SK-N-SH treated with all-trans-retinoic acid at 6 μM for 48 hours (cell line): Measurements from ENCODE around the gene SPACA6.

Source experiments
- ATAC-seq: fragments of 200-7000 bp; cut with Tn5 transposase; 3 replicates; pipeline ENCODE4 v1.9.1; 2020; ENCODE audit warnings: mild to moderate bottlenecking, moderate library complexity
- ARNTL ChIP-seq: fragments of 450-650 bp; formaldehyde crosslinking; IDR thresholded peaks from 2 replicates; pipeline ENCODE4 v1.5.0; 2020; ENCODE audit warnings: low read depth, mild to moderate bottlenecking, moderate library complexity, borderline replicate concordance
- BACH2 ChIP-seq: fragments of 250-450 bp; sonication (Bioruptor Pico); IDR thresholded peaks from 2 replicates; pipeline ENCODE4 v1.9.0; 2021; ENCODE audit warnings: mild to moderate bottlenecking, borderline replicate concordance
- CSDC2 ChIP-seq: fragments of 250-450 bp; sonication (Bioruptor Pico); IDR thresholded peaks from 2 replicates; pipeline ENCODE4 v1.5.0; 2020; ENCODE audit warnings: mild to moderate bottlenecking, moderate library complexity
- ESRRG ChIP-seq: fragments of 250-450 bp; sonication (Bioruptor Pico); IDR thresholded peaks from 2 replicates; pipeline ENCODE4 v1.6.1; 2021; ENCODE audit warnings: mild to moderate bottlenecking
- GLIS3 ChIP-seq: fragments of 250-450 bp; sonication (Bioruptor Pico); IDR thresholded peaks from 2 replicates; pipeline ENCODE4 v1.5.0; 2020; ENCODE audit warnings: mild to moderate bottlenecking, moderate library complexity
- ISL1 ChIP-seq: fragments of 250-450 bp; sonication (Bioruptor Pico); IDR thresholded peaks from 2 replicates; pipeline ENCODE4 v2.1.2; 2022; ENCODE audit warnings: mild to moderate bottlenecking, moderate library complexity
- OSR1 ChIP-seq: fragments of 250-450 bp; sonication (Bioruptor Pico); IDR thresholded peaks from 2 replicates; pipeline ENCODE4 v1.8.0; 2022; ENCODE audit warnings: moderate library complexity, mild to moderate bottlenecking, inconsistent platforms
- PPARA ChIP-seq: fragments of 250-450 bp; sonication (Bioruptor Pico); IDR thresholded peaks from 2 replicates; pipeline ENCODE4 v1.5.0; 2020; ENCODE audit warnings: mild to moderate bottlenecking, borderline replicate concordance
- RARB ChIP-seq: fragments of 250-450 bp; sonication (Bioruptor Pico); IDR thresholded peaks from 2 replicates; pipeline ENCODE4 v1.8.0; 2021; ENCODE audit warnings: mild to moderate bottlenecking, moderate library complexity
- SNAI2 ChIP-seq: fragments of 250-450 bp; sonication (Bioruptor Pico); IDR thresholded peaks from 2 replicates; pipeline ENCODE4 v1.5.0; 2020; ENCODE audit warnings: mild to moderate bottlenecking, moderate library complexity
- TOX ChIP-seq: fragments of 250-450 bp; sonication (Bioruptor Pico); IDR thresholded peaks from 2 replicates; pipeline ENCODE4 v1.8.0; 2021; ENCODE audit warnings: mild to moderate bottlenecking, moderate library complexity, borderline replicate concordance
- ZC3H10 ChIP-seq: fragments of 250-450 bp; sonication (Bioruptor Pico); IDR thresholded peaks from 2 replicates; pipeline ENCODE4 v1.5.1; 2021; ENCODE audit warnings: mild to moderate bottlenecking, moderate library complexity
- ZFP3 ChIP-seq: fragments of 250-450 bp; sonication (Bioruptor Pico); IDR thresholded peaks from 2 replicates; pipeline ENCODE4 v1.5.0; 2020; ENCODE audit warnings: mild to moderate bottlenecking, moderate library complexity
- ZFP30 ChIP-seq: fragments of 450-650 bp; formaldehyde crosslinking; IDR thresholded peaks from 2 replicates; pipeline ENCODE4 v1.5.0; 2022; ENCODE audit warnings: mild to moderate bottlenecking, moderate library complexity
- ZNF565 ChIP-seq: fragments of 450-650 bp; formaldehyde crosslinking; conservative IDR thresholded peaks from 2 replicates; pipeline ENCODE4 v1.5.0; 2020; ENCODE audit warnings: low read depth, mild to moderate bottlenecking, moderate library complexity
- ZNF70 ChIP-seq: fragments of 450-650 bp; formaldehyde crosslinking; IDR thresholded peaks from 2 replicates; pipeline ENCODE4 v1.5.0; 2020; ENCODE audit warnings: mild to moderate bottlenecking, moderate library complexity
- ZNF8 ChIP-seq: fragments of 450-650 bp; formaldehyde crosslinking; IDR thresholded peaks from 2 replicates; pipeline ENCODE4 v1.5.0; 2020; ENCODE audit warnings: mild to moderate bottlenecking, moderate library complexity
- TF ChIP-seq, protein P1 (sequence below): fragments of 250-450 bp; sonication (Bioruptor Pico); IDR thresholded peaks from 2 replicates; pipeline ENCODE4 v1.8.0; 2020; ENCODE audit warnings: mild to moderate bottlenecking, moderate library complexity, borderline replicate concordance
- TF ChIP-seq, protein P2 (sequence below): fragments of 250-450 bp; sonication (Bioruptor Pico); IDR thresholded peaks from 2 replicates; pipeline ENCODE4 v1.5.0; 2020; ENCODE audit warnings: mild to moderate bottlenecking, moderate library complexity
- TF ChIP-seq, protein P3 (sequence below): fragments of 250-450 bp; sonication (Bioruptor Pico); IDR thresholded peaks from 2 replicates; pipeline ENCODE4 v1.8.0; 2021; ENCODE audit warnings: low read depth, mild to moderate bottlenecking, moderate library complexity, borderline replicate concordance

Gene SPACA6

DNA sequence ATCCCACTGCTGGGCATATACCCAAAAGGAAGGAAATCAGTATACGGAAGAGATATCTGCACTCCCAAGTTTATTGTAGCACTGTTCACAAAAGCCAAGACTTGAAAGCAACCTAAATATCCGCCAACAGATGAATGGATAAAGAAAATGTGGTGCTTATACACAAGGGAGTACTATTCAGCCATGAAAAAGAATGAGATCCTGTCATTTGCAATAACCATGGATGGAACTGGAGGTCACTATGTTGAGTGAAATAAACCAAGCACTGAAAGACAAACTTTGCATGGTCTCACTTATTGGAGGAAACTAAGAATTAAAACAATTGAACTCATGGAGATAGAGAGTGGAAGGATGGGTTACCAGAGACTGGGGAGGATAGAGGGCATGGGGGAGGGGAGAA is 40.0 kb upstream of the SPACA6 start:
- ATAC-seq: no peak
- no peak for TF ChIP-seq ARNTL
- TF ChIP-seq ZNF8 (CRISPR knock-in tag): no peak
- no peak for TF ChIP-seq PPARA

DNA sequence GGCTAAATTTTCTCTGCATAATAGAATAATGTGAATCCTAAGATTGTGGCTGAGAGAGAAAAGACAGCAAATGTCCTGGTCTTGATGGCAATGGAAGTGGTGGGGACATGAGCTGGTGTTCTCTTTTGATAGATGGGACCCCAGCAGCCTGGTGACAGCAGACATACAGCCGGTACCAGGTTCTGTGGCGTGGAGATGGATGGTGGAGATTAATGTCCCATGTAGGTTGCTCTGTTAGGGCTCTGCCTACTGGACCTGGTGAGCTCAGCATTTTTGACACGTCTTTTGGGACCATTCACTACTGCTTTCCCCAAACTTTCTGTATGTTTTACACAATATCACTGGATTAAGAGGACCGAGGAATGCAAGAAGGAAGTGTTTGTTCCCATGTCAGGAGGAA is 38.3 kb upstream of the SPACA6 start:
- no peak for ATAC-seq
- TF ChIP-seq ISL1 (CRISPR knock-in tag): no peak

DNA sequence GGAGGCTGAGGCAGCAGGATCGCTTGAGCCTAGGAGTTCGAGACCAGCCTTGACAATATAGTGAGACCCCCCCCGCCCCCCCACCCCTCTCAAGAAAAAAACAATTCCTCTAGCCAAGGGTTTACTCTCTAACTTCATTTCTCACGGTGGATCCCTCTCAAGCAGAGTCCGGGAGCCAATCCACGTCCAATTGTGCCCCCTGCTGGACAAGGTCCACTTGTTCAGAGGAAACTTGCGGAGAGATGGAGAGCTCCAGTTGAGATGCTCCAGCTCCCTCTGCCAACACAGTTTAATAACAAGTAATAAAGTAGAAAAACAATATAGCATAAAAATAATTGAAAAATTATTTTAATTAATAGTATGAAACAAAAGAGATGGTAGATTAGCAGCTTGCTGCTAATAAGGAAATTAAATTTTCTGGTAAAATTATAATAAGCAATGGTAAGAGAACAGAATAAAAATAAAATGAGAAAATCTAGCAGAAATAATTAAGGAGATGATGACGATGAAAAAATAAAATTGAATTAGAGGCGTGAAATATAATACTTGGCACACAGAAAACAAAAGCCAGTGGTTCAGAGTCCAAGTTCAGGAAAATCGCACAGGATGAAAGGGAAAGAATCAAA is 32.0 kb upstream of the SPACA6 start:
- ATAC-seq: peak; percentile 90

DNA sequence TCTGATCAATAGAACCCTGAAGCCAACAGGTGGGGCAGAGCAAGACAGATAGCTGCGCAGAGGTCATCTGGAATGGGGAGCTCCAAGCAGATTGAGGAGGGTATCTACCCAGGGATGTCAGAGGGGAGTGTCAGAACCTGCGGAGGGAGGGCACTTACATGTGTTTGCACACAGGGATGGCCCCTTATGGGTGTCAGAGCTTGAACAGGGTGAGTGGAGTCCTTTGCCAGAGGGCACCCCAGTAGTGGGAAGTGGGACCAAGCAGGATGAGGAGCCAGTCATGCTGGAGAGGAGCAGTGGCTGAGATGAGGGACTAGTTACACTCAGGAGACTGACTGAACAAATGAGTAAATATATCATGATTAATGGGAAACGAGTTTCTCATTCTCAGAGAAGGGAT is 29.5 kb upstream of the SPACA6 start:
- no peak for ATAC-seq
- TF ChIP-seq ZC3H10: no peak
- TF ChIP-seq GLIS3 (CRISPR knock-in tag): no peak
- TF ChIP-seq, protein P1, sequence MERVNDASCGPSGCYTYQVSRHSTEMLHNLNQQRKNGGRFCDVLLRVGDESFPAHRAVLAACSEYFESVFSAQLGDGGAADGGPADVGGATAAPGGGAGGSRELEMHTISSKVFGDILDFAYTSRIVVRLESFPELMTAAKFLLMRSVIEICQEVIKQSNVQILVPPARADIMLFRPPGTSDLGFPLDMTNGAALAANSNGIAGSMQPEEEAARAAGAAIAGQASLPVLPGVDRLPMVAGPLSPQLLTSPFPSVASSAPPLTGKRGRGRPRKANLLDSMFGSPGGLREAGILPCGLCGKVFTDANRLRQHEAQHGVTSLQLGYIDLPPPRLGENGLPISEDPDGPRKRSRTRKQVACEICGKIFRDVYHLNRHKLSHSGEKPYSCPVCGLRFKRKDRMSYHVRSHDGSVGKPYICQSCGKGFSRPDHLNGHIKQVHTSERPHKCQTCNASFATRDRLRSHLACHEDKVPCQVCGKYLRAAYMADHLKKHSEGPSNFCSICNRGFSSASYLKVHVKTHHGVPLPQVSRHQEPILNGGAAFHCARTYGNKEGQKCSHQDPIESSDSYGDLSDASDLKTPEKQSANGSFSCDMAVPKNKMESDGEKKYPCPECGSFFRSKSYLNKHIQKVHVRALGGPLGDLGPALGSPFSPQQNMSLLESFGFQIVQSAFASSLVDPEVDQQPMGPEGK (CRISPR knock-in tag): no peak
- no peak for TF ChIP-seq RARB (CRISPR knock-in tag)
- no peak for TF ChIP-seq OSR1 (CRISPR knock-in tag)
- no peak for TF ChIP-seq ZFP3
- no peak for TF ChIP-seq ZNF70 (CRISPR knock-in tag)
- no peak for TF ChIP-seq ARNTL
- no peak for TF ChIP-seq ZNF565 (CRISPR knock-in tag)
- no peak for TF ChIP-seq PPARA
- TF ChIP-seq, protein P2, sequence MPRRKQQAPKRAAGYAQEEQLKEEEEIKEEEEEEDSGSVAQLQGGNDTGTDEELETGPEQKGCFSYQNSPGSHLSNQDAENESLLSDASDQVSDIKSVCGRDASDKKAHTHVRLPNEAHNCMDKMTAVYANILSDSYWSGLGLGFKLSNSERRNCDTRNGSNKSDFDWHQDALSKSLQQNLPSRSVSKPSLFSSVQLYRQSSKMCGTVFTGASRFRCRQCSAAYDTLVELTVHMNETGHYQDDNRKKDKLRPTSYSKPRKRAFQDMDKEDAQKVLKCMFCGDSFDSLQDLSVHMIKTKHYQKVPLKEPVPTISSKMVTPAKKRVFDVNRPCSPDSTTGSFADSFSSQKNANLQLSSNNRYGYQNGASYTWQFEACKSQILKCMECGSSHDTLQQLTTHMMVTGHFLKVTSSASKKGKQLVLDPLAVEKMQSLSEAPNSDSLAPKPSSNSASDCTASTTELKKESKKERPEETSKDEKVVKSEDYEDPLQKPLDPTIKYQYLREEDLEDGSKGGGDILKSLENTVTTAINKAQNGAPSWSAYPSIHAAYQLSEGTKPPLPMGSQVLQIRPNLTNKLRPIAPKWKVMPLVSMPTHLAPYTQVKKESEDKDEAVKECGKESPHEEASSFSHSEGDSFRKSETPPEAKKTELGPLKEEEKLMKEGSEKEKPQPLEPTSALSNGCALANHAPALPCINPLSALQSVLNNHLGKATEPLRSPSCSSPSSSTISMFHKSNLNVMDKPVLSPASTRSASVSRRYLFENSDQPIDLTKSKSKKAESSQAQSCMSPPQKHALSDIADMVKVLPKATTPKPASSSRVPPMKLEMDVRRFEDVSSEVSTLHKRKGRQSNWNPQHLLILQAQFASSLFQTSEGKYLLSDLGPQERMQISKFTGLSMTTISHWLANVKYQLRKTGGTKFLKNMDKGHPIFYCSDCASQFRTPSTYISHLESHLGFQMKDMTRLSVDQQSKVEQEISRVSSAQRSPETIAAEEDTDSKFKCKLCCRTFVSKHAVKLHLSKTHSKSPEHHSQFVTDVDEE (CRISPR knock-in tag): no peak
- TF ChIP-seq, all 23 proteins: peak for 0

More for the DNA sequence above, 32.0 kb upstream of the SPACA6 start:
- TF ChIP-seq TOX (CRISPR knock-in tag): no peak
- TF ChIP-seq ZNF565 (CRISPR knock-in tag): no peak
- TF ChIP-seq SNAI2 (CRISPR knock-in tag): no peak
- TF ChIP-seq, protein P2 (CRISPR knock-in tag): no peak
- TF ChIP-seq, all 23 proteins: peak for 0

DNA sequence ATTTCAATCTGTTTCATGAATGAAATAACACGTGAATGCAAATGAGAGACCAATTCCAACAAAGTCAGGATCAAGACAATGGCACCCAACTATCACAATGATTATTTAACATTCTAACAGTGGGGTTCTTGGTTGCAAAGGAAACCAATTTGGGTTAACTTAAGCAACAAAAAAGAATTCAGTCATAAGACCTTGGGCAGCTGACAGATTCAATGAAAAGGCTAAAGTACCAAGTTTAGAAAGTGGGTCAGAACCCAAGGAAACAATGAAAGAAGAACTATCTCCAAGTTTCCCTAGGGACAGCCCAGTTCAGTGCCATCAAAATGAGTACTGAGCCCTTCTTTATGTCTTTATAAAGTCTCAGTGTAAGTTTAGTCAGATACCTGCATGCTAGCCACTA is 29.0 kb upstream of the SPACA6 start:
- no peak for TF ChIP-seq RARB (CRISPR knock-in tag)
- TF ChIP-seq TOX (CRISPR knock-in tag): no peak
- no peak for TF ChIP-seq BACH2
- no peak for TF ChIP-seq PPARA
- TF ChIP-seq ISL1 (CRISPR knock-in tag): no peak
- TF ChIP-seq, protein P2 (CRISPR knock-in tag): no peak
- TF ChIP-seq, protein P3, sequence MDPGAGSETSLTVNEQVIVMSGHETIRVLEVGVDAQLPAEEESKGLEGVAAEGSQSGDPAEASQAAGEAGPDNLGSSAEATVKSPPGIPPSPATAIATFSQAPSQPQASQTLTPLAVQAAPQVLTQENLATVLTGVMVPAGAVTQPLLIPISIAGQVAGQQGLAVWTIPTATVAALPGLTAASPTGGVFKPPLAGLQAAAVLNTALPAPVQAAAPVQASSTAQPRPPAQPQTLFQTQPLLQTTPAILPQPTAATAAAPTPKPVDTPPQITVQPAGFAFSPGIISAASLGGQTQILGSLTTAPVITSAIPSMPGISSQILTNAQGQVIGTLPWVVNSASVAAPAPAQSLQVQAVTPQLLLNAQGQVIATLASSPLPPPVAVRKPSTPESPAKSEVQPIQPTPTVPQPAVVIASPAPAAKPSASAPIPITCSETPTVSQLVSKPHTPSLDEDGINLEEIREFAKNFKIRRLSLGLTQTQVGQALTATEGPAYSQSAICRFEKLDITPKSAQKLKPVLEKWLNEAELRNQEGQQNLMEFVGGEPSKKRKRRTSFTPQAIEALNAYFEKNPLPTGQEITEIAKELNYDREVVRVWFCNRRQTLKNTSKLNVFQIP (CRISPR knock-in tag): no peak
- no peak for TF ChIP-seq ESRRG (CRISPR knock-in tag)
- TF ChIP-seq CSDC2: no peak
- no peak for TF ChIP-seq ARNTL
- no peak for TF ChIP-seq ZC3H10
- no peak for TF ChIP-seq ZFP30 (CRISPR knock-in tag)
- no peak for ATAC-seq
